IPS DF 4.7 (cell line): ENCODE results near the gene TNFAIP3.

Source experiments
- DNase-seq: peaks from one replicate; pipeline ENCODE4 v3.0.0-alpha.2; 2013; ENCODE audit warnings: low spot score; ENCODE audit errors: extremely low read depth

The TNFAIP3 gene

GRCh38 chr6:137921823-137922222, 54.8 kb downstream of the TNFAIP3 start:
- no peak for DNase-seq

- DNase-seq: no peak
Measured at GRCh38 chr6:137923866-137924653, 57.0 kb downstream of the TNFAIP3 start.

- DNase-seq: no peak
Measured at GRCh38 chr6:137925141-137925698, 58.2 kb downstream of the TNFAIP3 start.

- no peak for DNase-seq
Measured at GRCh38 chr6:137926207-137926731, 59.2 kb downstream of the TNFAIP3 start.

- DNase-seq: no peak
Measured at GRCh38 chr6:137926985-137927384, 59.9 kb downstream of the TNFAIP3 start.

GRCh38 chr6:137927777-137928218, 60.7 kb downstream of the TNFAIP3 start:
- DNase-seq: no peak

GRCh38 chr6:137928286-137928685, 61.2 kb downstream of the TNFAIP3 start:
- no peak for DNase-seq

- DNase-seq: no peak
Measured at GRCh38 chr6:137931849-137932465, 64.9 kb downstream of the TNFAIP3 start.
